IMR-90 (cell line): ENCODE data around the gene KIF16B. TPM values are rescaled to one million over a fixed set of nuclear protein-coding genes. Genes with fewer than 3 reads are reported as not detected.

Experiments used
- ATAC-seq: fragments of 200-7000 bp; cut with Tn5 transposase; 2 replicates; pipeline ENCODE4 v1.9.1; 2020; ENCODE audit warnings: low read depth, mild to moderate bottlenecking, moderate library complexity
- BruUV-seq: library from RNA; stranded (reverse); fragments of 400-500 nt; replicated peaks from 2 replicates; lab custom pipeline; 2021; lab: Mats Ljungman, UMichigan
- CTCF ChIA-PET: fragments of 300-600 bp; formaldehyde crosslinking; extraction: SDS; loops from one replicate; lab custom pipeline; 2021; ENCODE audit warnings: antibody characterized with exemption; lab: Yijun Ruan, JAX
- POLR2A ChIA-PET: fragments of 300-600 bp; sonication (Branson Sonifier 250); formaldehyde crosslinking; loops from one replicate; lab custom pipeline; 2022; ENCODE audit warnings: antibody characterized with exemption; ENCODE audit not compliant: unreplicated experiment; lab: Charles Lee
- DNase-seq: peaks from one replicate; pipeline ENCODE4 v3.0.0; 2013
- H2AFZ ChIP-seq: replicated peaks from 2 replicates; pipeline ENCODE3; 2013; ENCODE audit warnings: low read length, mild to moderate bottlenecking; ENCODE audit not compliant: poor library complexity
- H2AK5ac ChIP-seq: 2 replicates; pipeline ENCODE4 v1.6.1; 2013; ENCODE audit warnings: low read depth, low read length, inconsistent platforms
- H2AK9ac ChIP-seq: replicated peaks from 2 replicates; pipeline ENCODE3; 2013; ENCODE audit warnings: mild to moderate bottlenecking, low read depth, low read length, moderate library complexity; ENCODE audit not compliant: poor library complexity
- H2BK120ac ChIP-seq: 2 replicates; pipeline ENCODE4 v1.6.1; 2013; ENCODE audit warnings: low read depth, low read length, inconsistent platforms
- H2BK15ac ChIP-seq: 3 replicates; pipeline ENCODE4 v1.6.1; 2013; ENCODE audit warnings: low read depth, low read length, inconsistent platforms
- H2BK20ac ChIP-seq: 2 replicates; pipeline ENCODE4 v1.6.1; 2013; ENCODE audit warnings: low read depth, mild to moderate bottlenecking, inconsistent platforms, low read length, moderate library complexity
- H2BK5ac ChIP-seq: 2 replicates; pipeline ENCODE4 v1.6.1; 2013; ENCODE audit warnings: mild to moderate bottlenecking, low read depth, low read length, inconsistent platforms; ENCODE audit not compliant: poor library complexity, severe bottlenecking
- H3K14ac ChIP-seq: replicated peaks from 2 replicates; pipeline ENCODE4 v1.6.1; 2013; ENCODE audit warnings: low read depth, low read length, inconsistent platforms
- H3K18ac ChIP-seq: 2 replicates; pipeline ENCODE4 v1.6.1; 2013; ENCODE audit warnings: low read depth, low read length, control low read depth
- H3K23ac ChIP-seq: 2 replicates; pipeline ENCODE4 v1.6.1; 2013; ENCODE audit warnings: low read depth, low read length, inconsistent platforms
- H3K27ac ChIP-seq: 2 replicates; pipeline ENCODE4 v1.5.1; 2013; ENCODE audit warnings: mild to moderate bottlenecking, control low read depth, low read length; ENCODE audit not compliant: insufficient read depth
- H3K27me3 ChIP-seq: 2 replicates; pipeline ENCODE4 v1.6.1; 2013; ENCODE audit warnings: low read length; ENCODE audit not compliant: control insufficient read depth, insufficient read depth
- H3K36me3 ChIP-seq: 2 replicates; pipeline ENCODE4 v1.6.1; 2013; ENCODE audit warnings: low read length, mixed read lengths; ENCODE audit not compliant: control insufficient read depth, insufficient read depth
- H3K4ac ChIP-seq: 2 replicates; pipeline ENCODE4 v1.6.1; 2013; ENCODE audit warnings: low read depth, low read length, inconsistent platforms
- H3K4me1 ChIP-seq: 2 replicates; pipeline ENCODE4 v1.6.1; 2013; ENCODE audit warnings: low read length, mixed read lengths; ENCODE audit not compliant: control insufficient read depth, insufficient read depth
- H3K4me2 ChIP-seq: 2 replicates; pipeline ENCODE4 v1.6.1; 2013; ENCODE audit warnings: low read depth, mild to moderate bottlenecking, control low read depth, low read length, moderate library complexity
- H3K4me3 ChIP-seq: 2 replicates; pipeline ENCODE4 v1.5.1; 2013; ENCODE audit warnings: low read depth, mild to moderate bottlenecking, control low read depth, low read length, moderate library complexity; ENCODE audit not compliant: insufficient read depth
- H3K56ac ChIP-seq: 2 replicates; pipeline ENCODE4 v1.6.1; 2013; ENCODE audit warnings: low read length, inconsistent platforms; ENCODE audit not compliant: insufficient read depth; ENCODE audit errors: extremely low read depth
- H3K79me1 ChIP-seq, 2 experiments: 2 replicates each; pipeline ENCODE4 v1.6.1; 2013; ENCODE audit warnings: low read length in 2 of 2, inconsistent platforms in 1 of 2, low read depth in 1 of 2
- H3K9ac ChIP-seq: 2 replicates; pipeline ENCODE4 v1.6.1; 2013; ENCODE audit warnings: low read depth, low read length, control low read depth
- H3K9me1 ChIP-seq: 2 replicates; pipeline ENCODE4 v1.6.1; 2013; ENCODE audit warnings: low read length, inconsistent platforms; ENCODE audit not compliant: insufficient read depth
- H3K9me3 ChIP-seq: 2 replicates; pipeline ENCODE4 v1.6.1; 2013; ENCODE audit warnings: low read length; ENCODE audit not compliant: control insufficient read depth, insufficient read depth
- H4K20me1 ChIP-seq: 2 replicates; pipeline ENCODE4 v1.6.1; 2013; ENCODE audit warnings: low read length, inconsistent platforms; ENCODE audit not compliant: insufficient read depth
- H4K5ac ChIP-seq: 2 replicates; pipeline ENCODE4 v1.6.1; 2013; ENCODE audit warnings: mild to moderate bottlenecking, low read depth, low read length, control low read depth
- H4K8ac ChIP-seq, 2 experiments: 2 replicates each; pipeline ENCODE4 v1.6.1; 2013; ENCODE audit warnings: low read depth in 2 of 2, low read length in 2 of 2, control low read depth in 1 of 2, inconsistent platforms in 1 of 2
- H4K91ac ChIP-seq: 2 replicates; pipeline ENCODE4 v1.6.1; 2013; ENCODE audit warnings: low read depth, low read length, inconsistent platforms; ENCODE audit not compliant: insufficient read depth
- CEBPB ChIP-seq: IDR thresholded peaks from 2 replicates; pipeline ENCODE4 v1.6.1; 2012; ENCODE audit warnings: low read depth, low read length, improper control_type of control experiment
- RCOR1 ChIP-seq: IDR thresholded peaks from 2 replicates; pipeline ENCODE4 v1.6.1; 2012; ENCODE audit warnings: mild to moderate bottlenecking, low read length, improper control_type of control experiment; ENCODE audit not compliant: insufficient replicate concordance
- RFX5 ChIP-seq: IDR thresholded peaks from 2 replicates; pipeline ENCODE4 v1.8.0; 2012; ENCODE audit warnings: low read depth, mild to moderate bottlenecking, low read length, moderate library complexity
- WGBS, 2 experiments: methylation state at CpG; one replicate each; pipeline versions ENCODE4 v1.1.5 to v1.1.7; 2013; ENCODE audit warnings: missing lambda C conversion rate in 2 of 2; ENCODE audit not compliant: insufficient read length in 1 of 2; ENCODE audit errors: extremely low coverage in 2 of 2; 5-methylcytosine and 5-hydroxymethylcytosine counted together
- dilution Hi-C: fragments of 300-500 bp; cut with HindIII; formaldehyde crosslinking; loops from one replicate; pipeline ENCODE4 v1.14.3; 2018; ENCODE audit warnings: low sequenced_read_pairs; ENCODE audit not compliant: unreplicated experiment
- in situ Hi-C: fragments of 300-500 bp; cut with MboI; formaldehyde crosslinking; loops from 3 replicates; pipeline ENCODE4 v1.14.3; 2019; ENCODE audit warnings: low sequenced_read_pairs, inconsistent platforms, mixed read lengths
- intact Hi-C: fragments of 100-400 bp; cut with micrococcal nuclease; formaldehyde crosslinking; loops from 2 replicates; pipeline ENCODE4 v1.10.0; 2022
- polyA plus RNA-seq, 3 experiments: library from polyadenylated mRNA; depleted of rRNA; stranded (reverse); fragments of >200 nt; gene quantifications; 2 replicates each; pipeline ENCODE4 v1.2.3, GENCODE V29; 2012; ENCODE audit warnings: low replicate concordance in 1 of 3
- total RNA-seq: library from RNA; depleted of rRNA; stranded (reverse); fragments of >200 nt; gene quantifications from 2 replicates; pipeline ENCODE4 v1.2.3, GENCODE V29; 2012

Gene KIF16B
- total and polyA plus RNA-seq, 2 of the 4 experiments (the other 2 are of a cell fraction), result 4.7 to 10.0 TPM

DNA sequence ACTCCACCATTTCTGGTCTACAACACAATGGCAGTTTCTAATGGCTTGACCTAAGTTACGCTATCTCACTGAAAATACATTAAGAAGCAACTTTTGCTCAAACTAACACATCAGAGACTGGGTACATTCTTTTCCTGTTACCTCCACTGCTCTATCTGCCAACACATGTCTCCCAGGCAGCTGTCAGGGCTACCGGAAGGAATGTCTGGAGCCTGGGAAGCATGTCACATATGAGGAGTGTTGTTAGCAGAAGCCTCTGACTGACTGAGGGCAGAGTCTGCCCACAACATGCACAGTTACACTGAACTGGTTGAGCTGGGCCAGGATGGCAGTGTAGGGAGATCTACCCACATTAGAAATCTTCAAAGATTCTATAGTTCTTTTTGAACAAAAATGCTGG is 264.5 kb downstream of the KIF16B start:
- Histone ChIP-seq H3K18ac (no peak overlapping the region), H2AK5ac (no peak overlapping the region), H2BK120ac (no peak overlapping the region), H3K79me1 (no peaks in the 10 kb centered on the region; a peak in 1 of 4 replicates), H3K9me3 (no peaks in the 10 kb centered on the region), H3K36me3 (no peaks in the 10 kb centered on the region), H2AFZ (no peak overlapping the region), H4K5ac (no peak overlapping the region), H2BK5ac (no peak overlapping the region), H3K27me3 (no peaks in the 10 kb centered on the region), H2AK9ac (no peak overlapping the region), H2BK15ac (no peak overlapping the region), H4K8ac (no peak overlapping the region), H4K20me1 (no peaks in the 10 kb centered on the region), H3K4me1 (peaks cover 4% of the 10 kb centered on the region), H3K27ac (no peak overlapping the region), H3K9ac (no peak overlapping the region), H3K56ac (no peak overlapping the region), H3K4me2 (no peak overlapping the region), H3K14ac (no peak overlapping the region), H3K9me1 (peaks cover 3% of the 10 kb centered on the region; the same call in 1 of the 2 replicates), H2BK20ac (no peak overlapping the region), H3K4ac (no peak overlapping the region), H3K4me3 (no peak overlapping the region), H4K91ac (no peak overlapping the region), H3K23ac (no peak overlapping the region)
- DNase-seq (peak; percentile 46), ATAC-seq (peak; percentile 48)
- POLR2A ChIA-PET, result no interaction called here
- in situ Hi-C loops, result no loop called here
- dilution Hi-C loops, result no loop called here
- TF ChIP-seq RFX5, result no peak
- TF ChIP-seq CEBPB, result no peak
- TF ChIP-seq RCOR1, result no peak
- intact Hi-C loops, result no loop called here
- BruUV-seq, result no TSS peak
- no CpG with 5 or more reads among the region's 2 CpGs for WGBS, 2 experiments
- CTCF ChIA-PET, result no interaction called here
